ENCODE data around the gene UTP3.
"Not testable (repeated sequence)": the region's sequence is repeated elsewhere in the genome, so short reads cannot be mapped to it uniquely, and the experiment has no call there.

UTP3 gene

GRCh38 chr4:70658418-70658817, 29.9 kb upstream of the UTP3 start:
- TF ChIP-seq, protein P1, sequence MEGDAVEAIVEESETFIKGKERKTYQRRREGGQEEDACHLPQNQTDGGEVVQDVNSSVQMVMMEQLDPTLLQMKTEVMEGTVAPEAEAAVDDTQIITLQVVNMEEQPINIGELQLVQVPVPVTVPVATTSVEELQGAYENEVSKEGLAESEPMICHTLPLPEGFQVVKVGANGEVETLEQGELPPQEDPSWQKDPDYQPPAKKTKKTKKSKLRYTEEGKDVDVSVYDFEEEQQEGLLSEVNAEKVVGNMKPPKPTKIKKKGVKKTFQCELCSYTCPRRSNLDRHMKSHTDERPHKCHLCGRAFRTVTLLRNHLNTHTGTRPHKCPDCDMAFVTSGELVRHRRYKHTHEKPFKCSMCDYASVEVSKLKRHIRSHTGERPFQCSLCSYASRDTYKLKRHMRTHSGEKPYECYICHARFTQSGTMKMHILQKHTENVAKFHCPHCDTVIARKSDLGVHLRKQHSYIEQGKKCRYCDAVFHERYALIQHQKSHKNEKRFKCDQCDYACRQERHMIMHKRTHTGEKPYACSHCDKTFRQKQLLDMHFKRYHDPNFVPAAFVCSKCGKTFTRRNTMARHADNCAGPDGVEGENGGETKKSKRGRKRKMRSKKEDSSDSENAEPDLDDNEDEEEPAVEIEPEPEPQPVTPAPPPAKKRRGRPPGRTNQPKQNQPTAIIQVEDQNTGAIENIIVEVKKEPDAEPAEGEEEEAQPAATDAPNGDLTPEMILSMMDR (conservative IDR thresholded peaks at IDR 0.05; ENCODE audit: control insufficient read depth, insufficient read depth, low read depth, low read length): no peak
- no peak overlapping the region for H3K4me3 ChIP-seq (ENCODE audit: control insufficient read depth, low read depth, low read length)
- no peak for DNase-seq (ENCODE audit: low read depth)

DNA sequence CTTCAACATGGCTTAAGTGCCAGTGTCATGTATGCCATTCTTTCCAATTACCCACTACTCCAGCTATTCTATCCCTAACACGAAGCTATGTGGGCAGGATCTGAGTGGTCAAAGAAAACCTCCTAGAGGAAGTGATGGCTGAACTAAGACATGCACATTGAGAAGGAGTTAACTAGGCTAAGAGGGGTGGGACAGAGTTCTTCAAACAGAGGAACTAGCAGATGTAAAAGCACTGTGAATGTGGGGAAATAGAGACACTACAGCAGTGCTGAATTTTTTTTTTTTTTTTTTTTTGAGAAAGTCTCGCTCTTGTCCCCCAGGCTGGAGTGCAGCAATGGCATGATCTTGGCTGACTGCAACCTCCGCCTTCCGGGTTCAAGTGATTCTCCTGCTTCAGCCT, 28.2 kb upstream of the UTP3 start:
- DNase-seq (ENCODE audit: low read depth): no peak
- TF ChIP-seq, protein P1 (conservative IDR thresholded peaks at IDR 0.05; ENCODE audit: control insufficient read depth, insufficient read depth, low read depth, low read length): no peak
- no peak overlapping the region for H3K4me3 ChIP-seq (ENCODE audit: control insufficient read depth, low read depth, low read length)

GRCh38 chr4:70661309-70661922, 26.9 kb upstream of the UTP3 start:
- not testable (repeated sequence) for DNase-seq (ENCODE audit: low read depth); H3K4me3 ChIP-seq (ENCODE audit: control insufficient read depth, low read depth, low read length)

- no peak within 1 kb of the TSS for H3K4me3 ChIP-seq (ENCODE audit: control insufficient read depth, low read depth, low read length)
- DNase-seq (ENCODE audit: low read depth): no peak
- TF ChIP-seq, protein P1 (conservative IDR thresholded peaks at IDR 0.05; ENCODE audit: control insufficient read depth, insufficient read depth, low read depth, low read length): no peak
Observed at GRCh38 chr4:70666369-70666768, 22.0 kb upstream of the UTP3 start, which contains the start of gene JCHAIN. JCHAIN (minus strand) TSS chr4:70666508; CDS start chr4:70666490, 18 bp downstream.

- DNase-seq (ENCODE audit: low read depth): peak; percentile 38
- TF ChIP-seq, protein P1 (conservative IDR thresholded peaks at IDR 0.05; ENCODE audit: control insufficient read depth, insufficient read depth, low read depth, low read length): no peak
- H3K4me3 ChIP-seq (ENCODE audit: control insufficient read depth, low read depth, low read length): no peak overlapping the region
Observed at GRCh38 chr4:70667740-70668535, 20.4 kb upstream of the UTP3 start.

- DNase-seq (ENCODE audit: low read depth): peak; percentile 74
- TF ChIP-seq, protein P1 (conservative IDR thresholded peaks at IDR 0.05; ENCODE audit: control insufficient read depth, insufficient read depth, low read depth, low read length): no peak
Observed at GRCh38 chr4:70670332-70671014, 17.9 kb upstream of the UTP3 start.

GRCh38 chr4:70671091-70671490, 17.2 kb upstream of the UTP3 start:
- TF ChIP-seq, protein P1 (conservative IDR thresholded peaks at IDR 0.05; ENCODE audit: control insufficient read depth, insufficient read depth, low read depth, low read length): no peak
- DNase-seq (ENCODE audit: low read depth): no peak
- no peak overlapping the region for H3K4me3 ChIP-seq (ENCODE audit: control insufficient read depth, low read depth, low read length)

More at GRCh38 chr4:70670332-70671014, 17.9 kb upstream of the UTP3 start:
- no peak overlapping the region for H3K4me3 ChIP-seq (ENCODE audit: control insufficient read depth, low read depth, low read length)

Measured in fibroblast of mammary gland (primary cell).